HepG2 (cell line): ENCODE measurements around the gene SFMBT1. TPM values are rescaled to one million over a fixed set of nuclear protein-coding genes. Genes with fewer than 3 reads are reported as not detected.
A peak's percentile ranks its signal among the peaks of the same experiment; 100 is the strongest.

ENCODE experiments used
- FOXA1 ChIP-seq, 2 experiments: fragments of 450-650 bp in 1 of 2; sonication (generic) in 1 of 2; formaldehyde crosslinking in 1 of 2; IDR thresholded peaks; 2 replicates each; pipeline versions ENCODE4 v1.4.0 to v1.6.1; 2016 to 2020; ENCODE audit warnings: missing genetic modification reagents in 1 of 2
- HNF4G ChIP-seq, 2 experiments: sonication (generic) in 1 of 2; formaldehyde crosslinking in 1 of 2; IDR thresholded peaks; 2 replicates each; pipeline versions ENCODE4 v1.4.0 to v1.6.1; 2011 to 2020; ENCODE audit warnings: borderline replicate concordance in 2 of 2, low read depth in 2 of 2, mild to moderate bottlenecking in 2 of 2, low read length in 1 of 2, missing genetic modification reagents in 1 of 2, moderate library complexity in 1 of 2
- HOXA3 ChIP-seq: sonication (generic); formaldehyde crosslinking; IDR thresholded peaks from 2 replicates; pipeline ENCODE4 v1.5.0; 2020; ENCODE audit warnings: missing genetic modification reagents
- LCORL ChIP-seq, 2 experiments: fragments of 450-650 bp in 1 of 2; sonication (generic) in 1 of 2; formaldehyde crosslinking in 1 of 2; IDR thresholded peaks; 2 replicates each; pipeline versions ENCODE4 v1.5.0 to v1.6.1; 2017 to 2020; ENCODE audit warnings: antibody characterized with exemption in 1 of 2, missing genetic modification reagents in 1 of 2
- MLX ChIP-seq: IDR thresholded peaks from 2 replicates; pipeline ENCODE4 v1.6.1; 2016
- MYNN ChIP-seq: sonication (generic); formaldehyde crosslinking; IDR thresholded peaks from 2 replicates; pipeline ENCODE4 v1.4.0; 2020; ENCODE audit warnings: mild to moderate bottlenecking, low read depth, missing genetic modification reagents
- PATZ1 ChIP-seq: sonication (generic); formaldehyde crosslinking; IDR thresholded peaks from 2 replicates; pipeline ENCODE4 v1.4.0; 2020; ENCODE audit warnings: missing genetic modification reagents
- ZFX ChIP-seq: sonication (generic); formaldehyde crosslinking; IDR thresholded peaks from 2 replicates; pipeline ENCODE4 v1.4.0; 2020; ENCODE audit warnings: mild to moderate bottlenecking, low read depth, missing genetic modification reagents, moderate library complexity
- ZNF501 ChIP-seq: sonication (generic); formaldehyde crosslinking; IDR thresholded peaks from 2 replicates; pipeline ENCODE4 v1.5.1; 2020; ENCODE audit warnings: mild to moderate bottlenecking, moderate library complexity, missing genetic modification reagents
- ZNF543 ChIP-seq: sonication (generic); formaldehyde crosslinking; IDR thresholded peaks from 2 replicates; pipeline ENCODE4 v1.4.0; 2020; ENCODE audit warnings: mild to moderate bottlenecking, missing genetic modification reagents
- ZNF556 ChIP-seq: sonication (generic); formaldehyde crosslinking; IDR thresholded peaks from 2 replicates; pipeline ENCODE4 v1.4.0; 2020; ENCODE audit warnings: mild to moderate bottlenecking, missing genetic modification reagents, borderline replicate concordance
- ZNF674 ChIP-seq: sonication (generic); formaldehyde crosslinking; IDR thresholded peaks from 2 replicates; pipeline ENCODE4 v1.5.0; 2020; ENCODE audit warnings: low read depth, mild to moderate bottlenecking, missing genetic modification reagents
- ZNF691 ChIP-seq: sonication (generic); formaldehyde crosslinking; IDR thresholded peaks from 2 replicates; pipeline ENCODE4 v1.4.0; 2020; ENCODE audit warnings: missing genetic modification reagents, low read depth, mild to moderate bottlenecking, borderline replicate concordance
- polyA plus RNA-seq, 8 experiments: library from polyadenylated mRNA; depleted of rRNA in 3 of 8; stranded (reverse) in 7 of 8; unstranded in 1 of 8; fragments of >200 nt; fragmentation: Illumina TruSeq in 4 of 8; extraction: Trizol in 4 of 8; gene quantifications; 2 replicates each; pipeline versions ENCODE4 v1.2.1 to v1.2.3, GENCODE V29; 2011 to 2016; ENCODE audit warnings: low read depth in 4 of 8, missing spikeins in 1 of 8, mixed read lengths in 1 of 8; ENCODE audit not compliant: insufficient read depth in 1 of 8
- total RNA-seq, 5 experiments: library from RNA; depleted of rRNA; stranded (reverse); fragments of >200 nt; fragmentation: Illumina TruSeq; extraction: Trizol; gene quantifications; 2 replicates each; pipeline ENCODE4 v1.2.3, GENCODE V29; 2016; ENCODE audit warnings: low read depth in 1 of 5
- TF ChIP-seq, protein P1 (sequence below): IDR thresholded peaks from 2 replicates; pipeline ENCODE4 v1.4.0; 2020; ENCODE audit warnings: mild to moderate bottlenecking, missing genetic modification reagents
- TF ChIP-seq, protein P2 (sequence below): sonication (generic); formaldehyde crosslinking; IDR thresholded peaks from 2 replicates; pipeline ENCODE4 v1.4.0; 2020; ENCODE audit warnings: missing genetic modification reagents
- TF ChIP-seq, protein P3 (sequence below): sonication (generic); formaldehyde crosslinking; conservative IDR thresholded peaks from 2 replicates; pipeline ENCODE4 v1.4.0; 2020; ENCODE audit warnings: missing genetic modification reagents

The SFMBT1 gene
- total and polyA plus RNA-seq, 2 of the 13 experiments (the other 11 are each of a cell fraction or from before 2014, with no cell fraction given), result 3.8 to 12.8 TPM

- TF ChIP-seq, protein P1, sequence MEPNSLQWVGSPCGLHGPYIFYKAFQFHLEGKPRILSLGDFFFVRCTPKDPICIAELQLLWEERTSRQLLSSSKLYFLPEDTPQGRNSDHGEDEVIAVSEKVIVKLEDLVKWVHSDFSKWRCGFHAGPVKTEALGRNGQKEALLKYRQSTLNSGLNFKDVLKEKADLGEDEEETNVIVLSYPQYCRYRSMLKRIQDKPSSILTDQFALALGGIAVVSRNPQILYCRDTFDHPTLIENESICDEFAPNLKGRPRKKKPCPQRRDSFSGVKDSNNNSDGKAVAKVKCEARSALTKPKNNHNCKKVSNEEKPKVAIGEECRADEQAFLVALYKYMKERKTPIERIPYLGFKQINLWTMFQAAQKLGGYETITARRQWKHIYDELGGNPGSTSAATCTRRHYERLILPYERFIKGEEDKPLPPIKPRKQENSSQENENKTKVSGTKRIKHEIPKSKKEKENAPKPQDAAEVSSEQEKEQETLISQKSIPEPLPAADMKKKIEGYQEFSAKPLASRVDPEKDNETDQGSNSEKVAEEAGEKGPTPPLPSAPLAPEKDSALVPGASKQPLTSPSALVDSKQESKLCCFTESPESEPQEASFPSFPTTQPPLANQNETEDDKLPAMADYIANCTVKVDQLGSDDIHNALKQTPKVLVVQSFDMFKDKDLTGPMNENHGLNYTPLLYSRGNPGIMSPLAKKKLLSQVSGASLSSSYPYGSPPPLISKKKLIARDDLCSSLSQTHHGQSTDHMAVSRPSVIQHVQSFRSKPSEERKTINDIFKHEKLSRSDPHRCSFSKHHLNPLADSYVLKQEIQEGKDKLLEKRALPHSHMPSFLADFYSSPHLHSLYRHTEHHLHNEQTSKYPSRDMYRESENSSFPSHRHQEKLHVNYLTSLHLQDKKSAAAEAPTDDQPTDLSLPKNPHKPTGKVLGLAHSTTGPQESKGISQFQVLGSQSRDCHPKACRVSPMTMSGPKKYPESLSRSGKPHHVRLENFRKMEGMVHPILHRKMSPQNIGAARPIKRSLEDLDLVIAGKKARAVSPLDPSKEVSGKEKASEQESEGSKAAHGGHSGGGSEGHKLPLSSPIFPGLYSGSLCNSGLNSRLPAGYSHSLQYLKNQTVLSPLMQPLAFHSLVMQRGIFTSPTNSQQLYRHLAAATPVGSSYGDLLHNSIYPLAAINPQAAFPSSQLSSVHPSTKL, result peak; percentile 71
- TF ChIP-seq LCORL (IDR thresholded peaks at IDR 0.05) (no peak), LCORL (CRISPR knock-in tag; IDR thresholded peaks at IDR 0.05) (peak; percentile 84; the same call in 1 of the 2 replicates), ZFX (CRISPR knock-in tag) (peak; percentile 33; the same call in 1 of the 2 replicates), HOXA3 (CRISPR knock-in tag) (peak; percentile 43; the same call in 1 of the 2 replicates), HNF4G (IDR thresholded peaks at IDR 0.05; ENCODE audit: borderline replicate concordance, low read depth, low read length) (peak; percentile 97), HNF4G (CRISPR knock-in tag; IDR thresholded peaks at IDR 0.05; ENCODE audit: borderline replicate concordance, low read depth) (peak; percentile 66; the same call in 1 of the 2 replicates), ZNF691 (no peak), ZNF501 (CRISPR knock-in tag) (peak; percentile 19; the same call in 1 of the 2 replicates), ZNF556 (CRISPR knock-in tag) (no peak), ZNF543 (CRISPR knock-in tag) (no peak), FOXA1 (IDR thresholded peaks at IDR 0.05) (no peak), FOXA1 (CRISPR knock-in tag; IDR thresholded peaks at IDR 0.05) (peak; percentile 82; the same call in 1 of the 2 replicates), PATZ1 (peak; percentile 66), MLX (CRISPR knock-in tag) (peak; percentile 69), MYNN (no peak), ZNF674 (no peak)
- TF ChIP-seq, protein P2, sequence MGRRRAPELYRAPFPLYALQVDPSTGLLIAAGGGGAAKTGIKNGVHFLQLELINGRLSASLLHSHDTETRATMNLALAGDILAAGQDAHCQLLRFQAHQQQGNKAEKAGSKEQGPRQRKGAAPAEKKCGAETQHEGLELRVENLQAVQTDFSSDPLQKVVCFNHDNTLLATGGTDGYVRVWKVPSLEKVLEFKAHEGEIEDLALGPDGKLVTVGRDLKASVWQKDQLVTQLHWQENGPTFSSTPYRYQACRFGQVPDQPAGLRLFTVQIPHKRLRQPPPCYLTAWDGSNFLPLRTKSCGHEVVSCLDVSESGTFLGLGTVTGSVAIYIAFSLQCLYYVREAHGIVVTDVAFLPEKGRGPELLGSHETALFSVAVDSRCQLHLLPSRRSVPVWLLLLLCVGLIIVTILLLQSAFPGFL, result no peak
- TF ChIP-seq, protein P3, sequence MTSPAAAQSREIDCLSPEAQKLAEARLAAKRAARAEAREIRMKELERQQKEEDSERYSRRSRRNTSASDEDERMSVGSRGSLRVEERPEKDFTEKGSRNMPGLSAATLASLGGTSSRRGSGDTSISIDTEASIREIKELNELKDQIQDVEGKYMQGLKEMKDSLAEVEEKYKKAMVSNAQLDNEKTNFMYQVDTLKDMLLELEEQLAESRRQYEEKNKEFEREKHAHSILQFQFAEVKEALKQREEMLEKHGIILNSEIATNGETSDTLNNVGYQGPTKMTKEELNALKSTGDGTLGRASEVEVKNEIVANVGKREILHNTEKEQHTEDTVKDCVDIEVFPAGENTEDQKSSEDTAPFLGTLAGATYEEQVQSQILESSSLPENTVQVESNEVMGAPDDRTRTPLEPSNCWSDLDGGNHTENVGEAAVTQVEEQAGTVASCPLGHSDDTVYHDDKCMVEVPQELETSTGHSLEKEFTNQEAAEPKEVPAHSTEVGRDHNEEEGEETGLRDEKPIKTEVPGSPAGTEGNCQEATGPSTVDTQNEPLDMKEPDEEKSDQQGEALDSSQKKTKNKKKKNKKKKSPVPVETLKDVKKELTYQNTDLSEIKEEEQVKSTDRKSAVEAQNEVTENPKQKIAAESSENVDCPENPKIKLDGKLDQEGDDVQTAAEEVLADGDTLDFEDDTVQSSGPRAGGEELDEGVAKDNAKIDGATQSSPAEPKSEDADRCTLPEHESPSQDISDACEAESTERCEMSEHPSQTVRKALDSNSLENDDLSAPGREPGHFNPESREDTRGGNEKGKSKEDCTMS, result no peak
Observed at GRCh38 chr3:52893723-52894122, 152.2 kb downstream of the SFMBT1 start (continued).
